22Rv1 (cell line): ENCODE data around the gene SIGLECL1.
"Not testable (repeated sequence)": the region's sequence is repeated elsewhere in the genome, so short reads cannot be mapped to it uniquely, and the experiment has no call there.

ENCODE experiments used
- H3K27ac ChIP-seq: fragments of 450-650 bp; 2 replicates; pipeline ENCODE4 v1.5.1; 2017
- CTCF ChIP-seq: fragments of 450-650 bp; IDR thresholded peaks from 2 replicates; pipeline ENCODE4 v1.5.1; 2017; ENCODE audit warnings: mild to moderate bottlenecking
- ZFX ChIP-seq: fragments of 450-650 bp; IDR thresholded peaks from 2 replicates; pipeline ENCODE4 v1.6.1; 2017; ENCODE audit warnings: antibody characterized with exemption, borderline replicate concordance

The SIGLECL1 gene

GRCh38 chr19:51219307-51219706, 31.6 kb upstream of the SIGLECL1 start:
- H3K27ac ChIP-seq: no peak overlapping the region
- no peak for TF ChIP-seq ZFX
- no peak for TF ChIP-seq CTCF

GRCh38 chr19:51219971-51220370, 30.9 kb upstream of the SIGLECL1 start:
- TF ChIP-seq ZFX: no peak
- no peak overlapping the region for H3K27ac ChIP-seq

- TF ChIP-seq CTCF: no peak
- TF ChIP-seq ZFX: no peak
These were observed 29.9 kb upstream of the SIGLECL1 start for GRCh38 chr19:51220996-51221395.

GRCh38 chr19:51224163-51224641, 26.7 kb upstream of the SIGLECL1 start:
- TF ChIP-seq CTCF: no peak
- no peak for TF ChIP-seq ZFX
- no peak overlapping the region for H3K27ac ChIP-seq

More at GRCh38 chr19:51220996-51221395, 29.9 kb upstream of the SIGLECL1 start:
- no peak overlapping the region for H3K27ac ChIP-seq

- H3K27ac ChIP-seq: not testable (repeated sequence)
These were observed 25.9 kb upstream of the SIGLECL1 start, which contains the start of gene CD33 for GRCh38 chr19:51224898-51225393. TSS of gene CD33 (plus strand) at chr19:51225080. CDS start at chr19:51225119, 39 bp downstream.

DNA sequence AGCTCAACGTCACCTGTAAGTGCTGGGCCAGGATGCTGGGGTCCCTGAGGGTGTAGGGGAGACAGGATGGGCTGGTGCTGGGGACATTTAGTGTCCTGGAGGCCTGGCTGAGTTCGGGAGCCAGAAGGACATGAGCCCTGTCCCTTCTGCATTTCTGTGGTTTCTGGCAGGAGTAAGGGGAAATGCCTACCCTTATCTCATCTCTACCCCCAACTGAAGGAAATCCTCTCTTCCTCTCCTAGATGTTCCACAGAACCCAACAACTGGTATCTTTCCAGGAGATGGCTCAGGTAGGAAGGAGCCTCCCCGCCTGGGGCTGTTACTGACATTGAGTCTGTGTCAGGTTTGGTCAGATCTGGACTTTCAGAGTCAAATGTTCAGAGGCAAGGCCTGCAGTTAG, 24.8 kb upstream of the SIGLECL1 start:
- no peak overlapping the region for H3K27ac ChIP-seq
- no peak for TF ChIP-seq ZFX
- no peak for TF ChIP-seq CTCF

- TF ChIP-seq CTCF: no peak
- H3K27ac ChIP-seq: no peak overlapping the region
These were observed 23.6 kb upstream of the SIGLECL1 start for GRCh38 chr19:51227326-51227725.

GRCh38 chr19:51227966-51228365, 22.9 kb upstream of the SIGLECL1 start:
- H3K27ac ChIP-seq: no peak overlapping the region
- TF ChIP-seq ZFX: no peak

DNA sequence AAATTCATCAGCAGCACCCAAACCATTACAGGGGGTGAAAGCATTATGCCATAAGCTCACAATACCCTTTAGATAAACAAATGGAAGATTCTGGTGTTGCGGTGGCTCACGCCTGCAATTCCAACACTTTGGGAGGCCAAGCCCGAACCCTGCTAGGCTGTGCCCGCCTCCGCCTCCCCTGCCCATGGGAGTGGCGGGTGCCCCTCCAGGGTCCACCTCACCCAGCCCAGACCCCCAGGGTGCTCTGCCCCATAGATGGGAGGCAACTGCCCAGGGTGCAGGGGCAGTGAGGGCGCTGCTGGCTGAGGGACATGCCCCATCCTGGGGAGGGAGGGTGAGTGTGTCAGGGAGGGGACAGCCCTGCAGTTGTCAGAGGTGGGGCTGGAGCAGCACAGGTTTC, 10.0 kb upstream of the SIGLECL1 start:
- TF ChIP-seq ZFX: no peak
- TF ChIP-seq CTCF: no peak
- H3K27ac ChIP-seq: no peak overlapping the region
